Epidermal melanocyte (primary cell): ENCODE data around the gene EZR.
A peak's percentile ranks its signal among the peaks of the same experiment; 100 is the strongest.

ENCODE experiments used
- DNase-seq: peaks from one replicate; pipeline ENCODE4 v3.0.0; 2011; ENCODE audit warnings: low spot score; ENCODE audit not compliant: insufficient read length

The EZR gene

GRCh38 chr6:158819977-158820622 lies 932 bp upstream of the EZR start:
- DNase-seq: no peak

- DNase-seq: peak; percentile 53
Observed at GRCh38 chr6:158818581-158819212, 471 bp downstream of the EZR start.

GRCh38 chr6:158817728-158818580 lies 1.2 kb downstream of the EZR start:
- peak; percentile 63 for DNase-seq

GRCh38 chr6:158816803-158817727 lies 2.1 kb downstream of the EZR start:
- DNase-seq: no peak

GRCh38 chr6:158816329-158816728 lies 2.8 kb downstream of the EZR start:
- no peak for DNase-seq

- no peak for DNase-seq
Observed at GRCh38 chr6:158815907-158816306, 3.3 kb downstream of the EZR start.

- DNase-seq: no peak
Observed at GRCh38 chr6:158815379-158815724, 3.8 kb downstream of the EZR start.

GRCh38 chr6:158813032-158813431 lies 6.1 kb downstream of the EZR start:
- no peak for DNase-seq

- DNase-seq: no peak
Observed at GRCh38 chr6:158812611-158813010, 6.6 kb downstream of the EZR start.

GRCh38 chr6:158810155-158811095 lies 8.7 kb downstream of the EZR start:
- DNase-seq: no peak

GRCh38 chr6:158808941-158809678 lies 10.1 kb downstream of the EZR start:
- DNase-seq: no peak

GRCh38 chr6:158808442-158808833 lies 10.7 kb downstream of the EZR start:
- no peak for DNase-seq

- DNase-seq: no peak
Observed at GRCh38 chr6:158807515-158808441, 11.4 kb downstream of the EZR start.

GRCh38 chr6:158805698-158806377 lies 13.3 kb downstream of the EZR start:
- no peak for DNase-seq

- DNase-seq: no peak
Observed at GRCh38 chr6:158804207-158804606, 15.0 kb downstream of the EZR start.

- no peak for DNase-seq
Observed at GRCh38 chr6:158803733-158804143, 15.4 kb downstream of the EZR start.

GRCh38 chr6:158801655-158802294 lies 17.4 kb downstream of the EZR start:
- no peak for DNase-seq
